ENCODE data around the gene UBE2O. TPM values are rescaled to one million over a fixed set of nuclear protein-coding genes. Genes with fewer than 3 reads are reported as not detected.

The UBE2O gene
- total RNA-seq, 1 experiment from 2014 or later, result 57.4 TPM

GRCh38 chr17:76384987-76385891 lies 67.7 kb downstream of the UBE2O start:
- ChIA-PET POLR2A (ENCODE audit: low non-redundant PET) (interaction anchor here (0.7 kb wide), 1 partner anchor 121 kb away, joined by 3 read pairs; no protein-coding TSS in a partner anchor), CTCF (interaction anchor here (1.0 kb wide), 1 partner anchor 14 kb away, joined by 6 read pairs; no protein-coding TSS in a partner anchor)
- intact Hi-C loops (cut with micrococcal nuclease; ENCODE audit: unreplicated experiment), result loop anchor here (5.0 kb wide), 1 partner anchor 83 kb away; no protein-coding TSS in a partner anchor
- H3K27ac ChIP-seq (ENCODE audit: low read depth, low read length, poor library complexity, severe bottlenecking), result no peak overlapping the region
- H3K4me3 ChIP-seq (ENCODE audit: low read depth, low read length, poor library complexity, severe bottlenecking), result peak overlapping the region; percentile 48
- TF ChIP-seq EZH2 (IDR thresholded peaks at IDR 0.05; ENCODE audit: borderline replicate concordance, low read depth, low read length, poor library complexity, severe bottlenecking), result peak; percentile 88
- TF ChIP-seq, protein P1, sequence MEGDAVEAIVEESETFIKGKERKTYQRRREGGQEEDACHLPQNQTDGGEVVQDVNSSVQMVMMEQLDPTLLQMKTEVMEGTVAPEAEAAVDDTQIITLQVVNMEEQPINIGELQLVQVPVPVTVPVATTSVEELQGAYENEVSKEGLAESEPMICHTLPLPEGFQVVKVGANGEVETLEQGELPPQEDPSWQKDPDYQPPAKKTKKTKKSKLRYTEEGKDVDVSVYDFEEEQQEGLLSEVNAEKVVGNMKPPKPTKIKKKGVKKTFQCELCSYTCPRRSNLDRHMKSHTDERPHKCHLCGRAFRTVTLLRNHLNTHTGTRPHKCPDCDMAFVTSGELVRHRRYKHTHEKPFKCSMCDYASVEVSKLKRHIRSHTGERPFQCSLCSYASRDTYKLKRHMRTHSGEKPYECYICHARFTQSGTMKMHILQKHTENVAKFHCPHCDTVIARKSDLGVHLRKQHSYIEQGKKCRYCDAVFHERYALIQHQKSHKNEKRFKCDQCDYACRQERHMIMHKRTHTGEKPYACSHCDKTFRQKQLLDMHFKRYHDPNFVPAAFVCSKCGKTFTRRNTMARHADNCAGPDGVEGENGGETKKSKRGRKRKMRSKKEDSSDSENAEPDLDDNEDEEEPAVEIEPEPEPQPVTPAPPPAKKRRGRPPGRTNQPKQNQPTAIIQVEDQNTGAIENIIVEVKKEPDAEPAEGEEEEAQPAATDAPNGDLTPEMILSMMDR (conservative IDR thresholded peaks at IDR 0.05; ENCODE audit: low read depth, low read length), result no peak
- H3K4me1 ChIP-seq (ENCODE audit: insufficient read depth, low read length, poor library complexity, severe bottlenecking), result peaks cover 24% of the 10 kb centered on the region
- H3K9me3 ChIP-seq (ENCODE audit: low read depth, low read length, poor library complexity, severe bottlenecking), result no peaks in the 10 kb centered on the region
- peak; percentile 33 for DNase-seq (ENCODE audit: low spot score)
- no TSS peak for BruUV-seq (replicated peaks)
- peaks cover 19% of the 10 kb centered on the region for H3K27me3 ChIP-seq (replicated peaks; ENCODE audit: insufficient read depth, low read depth, low read length, poor library complexity)
- H3K36me3 ChIP-seq (ENCODE audit: insufficient read depth, low read length, poor library complexity, severe bottlenecking), result no peaks in the 10 kb centered on the region

DNA sequence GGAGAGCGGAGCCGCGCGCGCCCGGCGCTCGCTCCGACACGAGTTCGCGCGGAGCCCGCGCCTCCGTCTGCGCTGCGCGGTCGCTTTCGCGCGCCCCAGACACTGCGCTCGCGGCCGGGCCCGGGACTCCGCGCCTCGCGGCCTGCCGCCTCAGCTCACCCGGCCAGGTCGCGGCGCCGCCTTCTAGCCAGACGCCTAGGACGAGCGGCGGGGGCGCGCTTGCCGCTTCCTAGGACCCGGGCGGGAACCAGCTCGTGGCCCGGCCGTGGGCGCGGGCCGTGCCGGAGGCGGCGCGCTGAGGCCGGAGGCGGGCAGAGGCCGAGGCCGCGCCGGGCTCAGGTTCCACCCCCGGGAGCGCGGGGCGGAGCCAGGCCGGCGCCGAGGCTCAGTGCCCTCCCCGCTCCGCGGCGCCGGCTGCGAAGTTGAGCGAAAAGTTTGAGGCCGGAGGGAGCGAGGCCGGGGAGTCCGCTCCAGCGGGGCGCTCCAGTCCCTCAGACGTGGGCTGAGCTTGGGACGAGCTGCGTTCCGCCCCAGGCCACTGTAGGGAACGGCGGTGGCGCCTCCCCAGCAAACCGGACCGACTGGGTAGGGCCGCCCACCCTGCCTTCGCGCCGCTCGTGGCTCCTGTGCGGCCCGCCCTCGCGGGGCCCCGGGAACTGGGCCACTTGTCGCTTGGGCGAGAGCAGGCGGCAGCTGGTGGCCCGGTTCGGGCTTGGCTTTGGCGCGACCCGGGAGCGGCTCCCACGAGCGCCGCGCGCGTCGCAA lies 68.5 kb downstream of the UBE2O start, which contains the start of gene SPHK1:
SPHK1 (plus strand) TSS at position 388 of the 765 bp plus-strand sequence. CDS start 1,036 bp downstream, outside the sequence.
- Histone ChIP-seq H3K4me1 (ENCODE audit: insufficient read depth, low read length, poor library complexity, severe bottlenecking) (peaks cover 24% of the 10 kb centered on the region), H3K27ac (ENCODE audit: low read depth, low read length, poor library complexity, severe bottlenecking) (no peak within 1 kb of the TSS), H3K27me3 (replicated peaks; ENCODE audit: insufficient read depth, low read depth, low read length, poor library complexity) (peaks cover 19% of the 10 kb centered on the region), H3K36me3 (ENCODE audit: insufficient read depth, low read length, poor library complexity, severe bottlenecking) (no peaks in the 10 kb centered on the region), H3K4me3 (ENCODE audit: low read depth, low read length, poor library complexity, severe bottlenecking) (peak within 1 kb of the TSS; percentile 48), H3K9me3 (ENCODE audit: low read depth, low read length, poor library complexity, severe bottlenecking) (no peaks in the 10 kb centered on the region)
- ChIA-PET POLR2A (ENCODE audit: low non-redundant PET) (interaction anchor here (0.7 kb wide), 1 partner anchor 122 kb away, joined by 3 read pairs; no protein-coding TSS in a partner anchor), CTCF (interaction anchor here (0.7 kb wide), 1 partner anchor 144 kb away, joined by 3 read pairs; no protein-coding TSS in a partner anchor)
- no peak for TF ChIP-seq EZH2 (IDR thresholded peaks at IDR 0.05; ENCODE audit: borderline replicate concordance, low read depth, low read length, poor library complexity, severe bottlenecking)
- TF ChIP-seq, protein P1 (conservative IDR thresholded peaks at IDR 0.05; ENCODE audit: low read depth, low read length), result no peak
- intact Hi-C loops (cut with micrococcal nuclease; ENCODE audit: unreplicated experiment), result no loop called here
- peak; percentile 74 for DNase-seq (ENCODE audit: low spot score)
- BruUV-seq (replicated peaks), result no TSS peak

DNA sequence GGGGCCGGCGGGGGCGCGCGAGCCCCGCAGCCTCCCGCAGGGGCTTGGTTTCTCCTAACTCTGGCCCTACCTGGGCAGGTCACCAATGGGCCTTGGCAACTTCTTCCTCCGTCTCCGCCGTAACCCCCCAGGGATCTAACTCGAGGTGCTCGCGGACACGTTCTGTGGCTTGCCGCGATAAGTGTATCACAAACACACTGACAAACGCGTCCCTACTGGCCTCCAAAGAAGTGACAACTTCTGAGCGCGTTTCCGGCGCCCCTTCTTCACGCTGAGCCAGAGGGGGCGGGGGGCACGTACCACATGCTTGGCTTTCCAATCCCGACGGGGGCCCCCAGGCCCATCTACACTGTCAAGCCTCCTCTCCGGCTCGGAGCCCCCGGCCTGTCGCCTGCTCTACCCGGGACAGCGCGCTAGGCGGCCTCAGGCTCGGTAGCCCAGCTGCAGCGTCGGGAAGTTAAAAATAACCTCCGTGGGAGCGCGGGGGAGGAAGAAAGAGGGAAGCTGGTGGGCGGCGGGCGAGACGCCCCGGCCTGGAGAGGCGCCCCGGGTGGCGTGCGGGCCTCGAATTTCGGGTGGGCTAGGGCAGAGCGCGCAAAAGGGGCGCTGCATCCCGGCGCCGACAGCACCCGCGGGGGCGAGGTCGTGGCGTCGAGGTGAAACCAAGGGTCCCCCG lies 69.3 kb downstream of the UBE2O start:
- no TSS peak for BruUV-seq (replicated peaks)
- peaks cover 24% of the 10 kb centered on the region for H3K4me1 ChIP-seq (ENCODE audit: insufficient read depth, low read length, poor library complexity, severe bottlenecking)

More for the DNA sequence above, 69.3 kb downstream of the UBE2O start:
- no peak for TF ChIP-seq EZH2 (IDR thresholded peaks at IDR 0.05; ENCODE audit: borderline replicate concordance, low read depth, low read length, poor library complexity, severe bottlenecking)
- TF ChIP-seq, protein P1 (conservative IDR thresholded peaks at IDR 0.05; ENCODE audit: low read depth, low read length), result peak; percentile 41
- no peak overlapping the region for H3K27ac ChIP-seq (ENCODE audit: low read depth, low read length, poor library complexity, severe bottlenecking)
- intact Hi-C loops (cut with micrococcal nuclease; ENCODE audit: unreplicated experiment), result loop anchor here (1.0 kb wide), 1 partner anchor 29 kb away; no protein-coding TSS in a partner anchor
- H3K27me3 ChIP-seq (replicated peaks; ENCODE audit: insufficient read depth, low read depth, low read length, poor library complexity), result peaks cover 19% of the 10 kb centered on the region
- H3K36me3 ChIP-seq (ENCODE audit: insufficient read depth, low read length, poor library complexity, severe bottlenecking), result no peaks in the 10 kb centered on the region
- POLR2A ChIA-PET (ENCODE audit: low non-redundant PET), result no interaction called here
- peak; percentile 66 for DNase-seq (ENCODE audit: low spot score)
- no peaks in the 10 kb centered on the region for H3K9me3 ChIP-seq (ENCODE audit: low read depth, low read length, poor library complexity, severe bottlenecking)
- H3K4me3 ChIP-seq (ENCODE audit: low read depth, low read length, poor library complexity, severe bottlenecking), result peak overlapping the region; percentile 48
- CTCF ChIA-PET, result interaction anchor here (0.5 kb wide), 1 partner anchor 82 kb away, joined by 7 read pairs; no protein-coding TSS in a partner anchor
